Sigmoid colon (tissue), 7 donors: ENCODE measurements around the gene NMT1. TPM values are rescaled to one million over a fixed set of nuclear protein-coding genes. Genes with fewer than 3 reads are reported as not detected.

Source experiments
- DNase-seq: peaks from one replicate; pipeline ENCODE4 v3.0.0-alpha.2; 2019
- H3K27ac ChIP-seq, 4 donors: fragments of 200-600 bp; sonication (generic); one replicate each; pipeline ENCODE4 v1.5.1; 2016 to 2019; ENCODE audit warnings: mild to moderate bottlenecking in 1 of 4
- H3K27me3 ChIP-seq, 3 donors: fragments of 200-600 bp; sonication (generic); one replicate each; pipeline ENCODE4 v1.5.1; 2019; ENCODE audit warnings: mild to moderate bottlenecking in 1 of 3
- H3K36me3 ChIP-seq, 4 donors: fragments of 200-600 bp; sonication (generic); one replicate each; pipeline ENCODE4 v1.5.1; 2016 to 2019
- H3K4me1 ChIP-seq, 4 donors: fragments of 200-600 bp; sonication (generic); one replicate each; pipeline ENCODE4 v1.5.1; 2017 to 2019
- H3K4me3 ChIP-seq, 4 donors: fragments of 200-600 bp; sonication (generic); one replicate each; pipeline ENCODE4 v1.5.1; 2017 to 2019; ENCODE audit warnings: mild to moderate bottlenecking in 2 of 4, moderate library complexity in 1 of 4
- H3K9me3 ChIP-seq, 4 donors: fragments of 200-600 bp in 3 of 4; sonication (generic) in 3 of 4; one replicate each; pipeline versions ENCODE4 v1.5.1 to v1.6.1; 2013 to 2019
- EP300 ChIP-seq, 4 donors: sonication (generic); formaldehyde crosslinking; IDR thresholded peaks; one replicate each; pipeline ENCODE4 v1.6.1; 2017; ENCODE audit warnings: antibody characterized with exemption in 4 of 4
- POLR2A ChIP-seq, 2 donors: fragments of 450-650 bp; IDR thresholded peaks; one replicate each; pipeline ENCODE4 v1.6.1; 2016; ENCODE audit warnings: antibody characterized with exemption in 2 of 2, mild to moderate bottlenecking in 2 of 2, moderate library complexity in 2 of 2
- POLR2AphosphoS5 ChIP-seq, 4 donors: sonication (generic); formaldehyde crosslinking; IDR thresholded peaks; one replicate each; pipeline ENCODE4 v1.6.1; 2017; ENCODE audit warnings: antibody characterized with exemption in 4 of 4
- WGBS, 2 donors: extraction: QIAGEN DNeasy Blood & Tissue Kit; methylation state at CpG; one replicate each; pipeline ENCODE4 v1.1.7; 2013; 5-methylcytosine and 5-hydroxymethylcytosine counted together
- intact Hi-C: fragments of 100-400 bp; cut with DNase I; formaldehyde crosslinking; loops from one replicate; pipeline ENCODE4 v1.15.1; 2023
- polyA plus RNA-seq, 3 donors: library from polyadenylated mRNA; stranded (reverse); fragments of 200-250 nt; gene quantifications; one replicate each; pipeline ENCODE4 v1.2.3, GENCODE V29; 2013
- total RNA-seq, 4 donors: library from RNA; depleted of rRNA; stranded (reverse); fragments of >200 nt; gene quantifications; one replicate each; pipeline ENCODE4 v1.1.0, GENCODE V29; 2016
- TF ChIP-seq, protein P1 (sequence below), 4 experiments: fragments of 450-650 bp in 3 of 4; fragments of 200-600 bp in 1 of 4; IDR thresholded peaks; one replicate each; pipeline ENCODE4 v1.5.1; 2016 to 2019; ENCODE audit warnings: antibody characterized with exemption in 4 of 4, mild to moderate bottlenecking in 3 of 4, moderate library complexity in 2 of 4
- donor health status: healthy with polysubstance abuse.
- donor health status: Bipolar disorder and iron deficiency.
- donor health status: healthy.

NMT1 gene
- total and polyA plus RNA-seq, 7 donors: 13.2 to 59.2 (median 41.0) TPM

DNA sequence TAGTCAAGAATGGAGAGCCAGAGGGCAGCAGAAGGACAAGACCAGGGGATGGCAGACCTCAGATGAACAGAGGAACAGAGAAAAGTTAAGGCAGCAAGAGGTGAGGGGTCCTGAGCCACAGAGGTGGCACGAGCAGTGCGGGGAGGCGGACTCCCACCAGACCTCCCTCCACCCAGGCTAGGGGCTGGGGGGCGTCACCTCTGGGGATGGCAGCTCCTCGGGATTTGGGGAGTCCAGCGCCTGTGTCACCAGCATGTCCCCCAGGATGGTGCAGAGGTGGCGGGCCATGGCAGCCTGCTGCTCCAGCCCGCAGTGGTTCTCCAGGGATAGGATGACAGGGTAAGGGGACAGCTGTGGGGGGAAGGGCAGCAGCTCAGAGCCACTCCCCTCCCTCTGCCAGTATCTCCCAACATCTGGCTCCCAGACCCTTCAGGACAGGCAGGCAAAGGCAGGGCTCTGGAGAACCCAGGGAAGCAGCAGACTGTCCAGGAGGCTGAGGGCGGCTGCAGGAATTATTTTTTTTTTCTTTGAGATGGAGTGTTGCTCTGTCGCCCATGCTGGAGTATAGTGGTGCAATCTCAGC, 55.4 kb downstream of the NMT1 start:
- Histone ChIP-seq H3K4me1 (peaks cover 0 to 13% (median 9%) of the 10 kb centered on the region in 4 donors), H3K4me3 (no peak overlapping the region), H3K9me3 (no peaks in the 10 kb centered on the region), H3K27me3 (no peaks in the 10 kb centered on the region), H3K36me3 (peaks cover 13 to 81% (median 42%) of the 10 kb centered on the region in 4 donors), H3K27ac (no peak overlapping the region)
- DNase-seq: no peak
- TF ChIP-seq, protein P1, sequence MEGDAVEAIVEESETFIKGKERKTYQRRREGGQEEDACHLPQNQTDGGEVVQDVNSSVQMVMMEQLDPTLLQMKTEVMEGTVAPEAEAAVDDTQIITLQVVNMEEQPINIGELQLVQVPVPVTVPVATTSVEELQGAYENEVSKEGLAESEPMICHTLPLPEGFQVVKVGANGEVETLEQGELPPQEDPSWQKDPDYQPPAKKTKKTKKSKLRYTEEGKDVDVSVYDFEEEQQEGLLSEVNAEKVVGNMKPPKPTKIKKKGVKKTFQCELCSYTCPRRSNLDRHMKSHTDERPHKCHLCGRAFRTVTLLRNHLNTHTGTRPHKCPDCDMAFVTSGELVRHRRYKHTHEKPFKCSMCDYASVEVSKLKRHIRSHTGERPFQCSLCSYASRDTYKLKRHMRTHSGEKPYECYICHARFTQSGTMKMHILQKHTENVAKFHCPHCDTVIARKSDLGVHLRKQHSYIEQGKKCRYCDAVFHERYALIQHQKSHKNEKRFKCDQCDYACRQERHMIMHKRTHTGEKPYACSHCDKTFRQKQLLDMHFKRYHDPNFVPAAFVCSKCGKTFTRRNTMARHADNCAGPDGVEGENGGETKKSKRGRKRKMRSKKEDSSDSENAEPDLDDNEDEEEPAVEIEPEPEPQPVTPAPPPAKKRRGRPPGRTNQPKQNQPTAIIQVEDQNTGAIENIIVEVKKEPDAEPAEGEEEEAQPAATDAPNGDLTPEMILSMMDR (IDR thresholded peaks at IDR 0.05): no peak
- no peak for TF ChIP-seq POLR2A (IDR thresholded peaks at IDR 0.05)
- TF ChIP-seq EP300 (IDR thresholded peaks at IDR 0.05): no peak
- TF ChIP-seq POLR2AphosphoS5 (IDR thresholded peaks at IDR 0.05): no peak
- intact Hi-C loops: no loop called here
- 93 to 94% methylated on average over 10 of the region's 10 CpGs for WGBS, 2 donors

DNA sequence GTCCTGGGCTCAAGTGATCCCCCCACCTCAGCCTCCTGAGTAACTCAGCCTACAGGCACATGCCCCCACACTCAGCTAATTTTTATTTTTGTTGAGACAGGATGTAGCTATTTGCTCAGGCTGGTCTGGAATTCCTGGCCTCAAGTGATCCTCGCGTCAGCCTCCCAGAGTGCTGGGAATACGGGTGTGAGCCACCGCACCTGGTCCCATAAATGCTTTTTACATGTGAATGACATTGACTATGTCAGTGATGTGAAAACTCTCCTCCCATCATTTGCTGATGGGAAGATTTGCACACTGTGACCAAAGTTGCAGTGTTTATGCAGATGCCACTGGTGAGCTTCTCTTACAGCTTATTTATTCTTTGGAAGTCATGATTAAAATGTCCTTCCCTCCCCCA, 56.2 kb downstream of the NMT1 start:
- H3K27ac ChIP-seq: no peak overlapping the region
- H3K4me3 ChIP-seq: no peak overlapping the region
- TF ChIP-seq EP300 (IDR thresholded peaks at IDR 0.05) (no peak), POLR2AphosphoS5 (IDR thresholded peaks at IDR 0.05) (no peak), POLR2A (IDR thresholded peaks at IDR 0.05) (no peak)
- TF ChIP-seq, protein P1 (IDR thresholded peaks at IDR 0.05): no peak
- no peak for DNase-seq
- whole genome bisulfite sequencing, 2 donors: 90 to 91% methylated on average over 4 of the region's 4 CpGs
- no peaks in the 10 kb centered on the region for H3K9me3 ChIP-seq
- peaks cover 0 to 10% (median 4%) of the 10 kb centered on the region in 4 donors for H3K4me1 ChIP-seq
- intact Hi-C loops: no loop called here
- peaks cover 13 to 76% (median 38%) of the 10 kb centered on the region in 4 donors for H3K36me3 ChIP-seq
- H3K27me3 ChIP-seq: no peaks in the 10 kb centered on the region

DNA sequence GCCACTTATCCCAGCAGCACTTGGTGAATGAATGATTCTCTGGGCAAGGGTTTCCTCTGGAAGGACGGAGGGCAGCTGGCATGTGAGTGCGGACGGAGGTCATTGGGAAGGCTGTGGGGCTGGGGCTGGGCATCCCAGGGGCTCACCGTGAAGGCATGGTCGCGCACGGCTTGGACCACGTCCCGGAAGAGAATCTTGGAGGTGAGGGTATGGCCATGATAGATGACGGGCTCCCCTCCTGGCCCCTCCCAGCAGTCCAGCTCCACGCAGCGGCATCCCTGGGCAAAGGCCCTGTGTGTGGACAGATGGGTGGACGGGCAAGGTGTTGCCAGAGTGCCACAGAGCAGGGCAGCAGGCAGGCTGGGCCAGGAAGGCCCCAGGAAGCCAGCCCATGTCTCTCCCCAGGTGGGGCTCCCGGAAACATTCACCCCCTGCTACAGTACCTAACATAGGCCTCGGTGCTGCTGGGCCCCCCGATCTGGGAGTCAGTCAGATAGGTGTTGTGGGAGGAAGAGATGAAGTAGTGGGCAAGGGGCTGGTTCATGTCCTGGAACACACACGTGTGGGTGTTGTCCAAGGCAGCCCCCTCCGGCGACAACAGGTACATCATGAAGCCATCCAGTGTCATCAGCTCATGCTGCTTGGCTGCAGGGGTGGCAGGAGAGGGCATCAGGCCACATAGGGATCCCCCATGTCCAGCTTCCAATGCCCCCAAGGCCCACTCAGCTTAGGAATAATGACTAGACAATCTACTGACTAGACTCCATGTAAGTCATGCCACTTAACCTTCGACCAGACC, 56.9 kb downstream of the NMT1 start:
- Histone ChIP-seq H3K4me1 (peaks cover 0 to 7% (median 6%) of the 10 kb centered on the region in 4 donors), H3K9me3 (no peaks in the 10 kb centered on the region), H3K27me3 (no peaks in the 10 kb centered on the region), H3K4me3 (no peak overlapping the region), H3K36me3 (peaks cover 13 to 69% (median 32%) of the 10 kb centered on the region in 4 donors), H3K27ac (no peak overlapping the region)
- no peak for DNase-seq
- TF ChIP-seq, protein P1 (IDR thresholded peaks at IDR 0.05): no peak
- TF ChIP-seq POLR2AphosphoS5 (IDR thresholded peaks at IDR 0.05) (no peak), POLR2A (IDR thresholded peaks at IDR 0.05) (no peak), EP300 (IDR thresholded peaks at IDR 0.05) (no peak)
- intact Hi-C loops: no loop called here
- WGBS, 2 donors: 93 to 95% methylated on average over 20 of the region's 20 CpGs

DNA sequence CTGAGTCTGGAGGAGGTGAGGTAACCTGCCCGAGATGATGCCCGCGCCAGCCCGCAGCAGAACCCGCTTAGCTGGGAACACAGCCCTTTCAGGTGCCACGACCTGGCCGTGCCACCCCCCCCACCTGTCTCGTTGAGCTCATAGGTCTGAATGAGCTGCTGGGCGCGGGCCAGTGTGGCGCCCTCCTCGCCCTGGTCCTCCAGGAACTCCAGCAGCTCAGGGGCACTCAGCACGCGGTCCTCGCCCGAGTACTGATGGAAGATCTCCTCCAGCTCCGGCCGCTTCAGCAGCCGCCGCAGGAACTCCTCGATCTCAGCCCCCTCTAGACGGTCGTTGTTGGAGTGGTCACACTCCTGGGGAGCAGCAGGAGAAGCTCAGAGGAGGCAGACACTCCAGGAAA, 57.6 kb downstream of the NMT1 start:
- 89 to 94% methylated on average over 23 of the region's 23 CpGs for WGBS, 2 donors
- H3K27me3 ChIP-seq: no peaks in the 10 kb centered on the region
- H3K9me3 ChIP-seq: no peaks in the 10 kb centered on the region
- no peak overlapping the region for H3K27ac ChIP-seq
- H3K4me1 ChIP-seq: peaks cover 0 to 13% (median 11%) of the 10 kb centered on the region in 4 donors
- no peak overlapping the region for H3K4me3 ChIP-seq
- no peak for DNase-seq
- H3K36me3 ChIP-seq: peaks cover 13 to 63% (median 25%) of the 10 kb centered on the region in 4 donors
- intact Hi-C loops: no loop called here
- TF ChIP-seq POLR2AphosphoS5 (IDR thresholded peaks at IDR 0.05) (no peak), EP300 (IDR thresholded peaks at IDR 0.05) (no peak), POLR2A (IDR thresholded peaks at IDR 0.05) (no peak)
- TF ChIP-seq, protein P1 (IDR thresholded peaks at IDR 0.05): no peak
